ENCODE measurements around the gene FASTKD1.
"Not testable (repeated sequence)": the region's sequence is repeated elsewhere in the genome, so short reads cannot be mapped to it uniquely, and the experiment has no call there.

FASTKD1 gene

DNA sequence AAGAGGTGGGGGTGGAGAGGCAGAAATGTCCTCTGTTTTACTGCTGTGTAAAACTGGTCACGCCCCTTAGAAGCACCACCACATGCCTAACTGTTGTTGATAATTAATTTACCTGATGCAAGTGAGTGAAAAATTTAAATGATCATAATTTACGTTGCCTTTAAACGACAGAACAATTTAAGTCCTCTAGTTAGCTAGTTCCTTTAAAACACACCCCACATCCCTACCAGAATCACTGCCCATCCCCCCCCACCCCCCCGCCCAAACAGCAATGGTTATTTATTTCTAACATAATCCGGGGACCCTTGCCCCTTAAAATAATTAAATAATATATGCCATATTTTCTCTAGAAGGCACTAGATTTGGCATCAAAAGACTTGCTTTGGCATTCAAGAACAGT lies 9.9 kb upstream of the FASTKD1 start:
- TF ChIP-seq, protein P1, sequence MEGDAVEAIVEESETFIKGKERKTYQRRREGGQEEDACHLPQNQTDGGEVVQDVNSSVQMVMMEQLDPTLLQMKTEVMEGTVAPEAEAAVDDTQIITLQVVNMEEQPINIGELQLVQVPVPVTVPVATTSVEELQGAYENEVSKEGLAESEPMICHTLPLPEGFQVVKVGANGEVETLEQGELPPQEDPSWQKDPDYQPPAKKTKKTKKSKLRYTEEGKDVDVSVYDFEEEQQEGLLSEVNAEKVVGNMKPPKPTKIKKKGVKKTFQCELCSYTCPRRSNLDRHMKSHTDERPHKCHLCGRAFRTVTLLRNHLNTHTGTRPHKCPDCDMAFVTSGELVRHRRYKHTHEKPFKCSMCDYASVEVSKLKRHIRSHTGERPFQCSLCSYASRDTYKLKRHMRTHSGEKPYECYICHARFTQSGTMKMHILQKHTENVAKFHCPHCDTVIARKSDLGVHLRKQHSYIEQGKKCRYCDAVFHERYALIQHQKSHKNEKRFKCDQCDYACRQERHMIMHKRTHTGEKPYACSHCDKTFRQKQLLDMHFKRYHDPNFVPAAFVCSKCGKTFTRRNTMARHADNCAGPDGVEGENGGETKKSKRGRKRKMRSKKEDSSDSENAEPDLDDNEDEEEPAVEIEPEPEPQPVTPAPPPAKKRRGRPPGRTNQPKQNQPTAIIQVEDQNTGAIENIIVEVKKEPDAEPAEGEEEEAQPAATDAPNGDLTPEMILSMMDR (IDR thresholded peaks at IDR 0.05; ENCODE audit: insufficient read depth, low read length, missing control alignments), result no peak
- CTCF ChIA-PET, result interaction anchor here (0.6 kb wide), 1 partner anchor 107 kb away, joined by 3 read pairs; no protein-coding TSS in a partner anchor
- POLR2A ChIA-PET, result no interaction called here
- no peak for DNase-seq (ENCODE audit: low read depth, low spot score)
- H3K4me3 ChIP-seq (ENCODE audit: low read depth, low read length), result no peak overlapping the region

DNA sequence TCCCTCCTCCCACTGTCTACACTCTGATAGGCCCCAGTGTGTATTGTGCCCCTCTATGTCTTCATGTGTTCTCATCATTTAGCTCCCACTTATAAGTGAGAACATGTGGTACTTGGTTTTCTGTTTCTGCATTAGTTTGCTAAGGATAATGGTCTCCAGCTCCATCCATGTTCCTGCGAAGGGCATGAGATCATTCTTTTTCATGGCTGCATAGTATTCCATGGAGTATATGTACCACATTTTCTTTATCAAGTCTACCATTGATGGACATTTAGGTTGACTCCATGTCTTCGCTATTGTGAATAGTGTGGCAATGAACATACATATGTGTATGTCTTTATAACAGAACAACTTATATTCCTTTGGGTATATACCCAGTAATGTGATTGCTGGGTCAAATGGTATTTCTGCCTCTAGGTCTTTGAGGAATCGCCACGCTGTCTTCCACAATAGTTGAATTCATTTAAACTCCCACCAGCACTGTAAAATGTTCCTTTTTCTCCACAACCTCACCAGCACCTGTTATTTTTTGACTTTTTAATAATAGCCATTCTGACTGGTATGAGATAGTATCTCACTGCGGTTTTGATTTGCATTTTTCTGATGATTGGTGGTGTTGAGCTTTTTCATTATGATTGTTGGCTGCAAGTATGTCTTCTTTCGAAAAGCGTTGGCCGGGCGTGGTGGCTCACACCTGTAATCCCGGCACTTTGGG lies 9.0 kb upstream of the FASTKD1 start:
- POLR2A ChIA-PET; H3K4me3 ChIP-seq (ENCODE audit: low read depth, low read length); DNase-seq (ENCODE audit: low read depth, low spot score): not testable (repeated sequence)
- CTCF ChIA-PET, result interaction anchor here (0.6 kb wide), 1 partner anchor 108 kb away, joined by 3 read pairs; no protein-coding TSS in a partner anchor

DNA sequence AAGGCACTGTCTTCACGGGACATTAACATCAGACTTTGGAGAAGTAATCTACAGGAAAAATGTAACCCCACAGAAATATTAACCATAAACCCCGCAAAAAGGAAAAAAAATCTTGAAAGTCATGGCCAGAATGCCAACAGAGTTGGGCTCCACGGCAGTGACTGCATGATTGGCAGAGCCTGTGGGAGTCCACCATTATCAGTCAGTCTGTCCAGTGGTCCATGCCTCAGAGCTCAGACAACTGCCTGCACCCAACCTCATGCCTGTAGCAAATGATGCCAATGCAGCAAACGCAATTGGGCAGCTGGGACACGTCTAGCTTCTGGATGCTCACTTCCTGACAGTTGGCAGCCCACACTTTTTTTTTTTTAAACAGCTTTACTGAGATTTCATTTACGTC lies 5.4 kb upstream of the FASTKD1 start:
- H3K4me3 ChIP-seq (ENCODE audit: low read depth, low read length), result no peak overlapping the region
- ChIA-PET CTCF (no interaction called here), POLR2A (no interaction called here)
- no peak for DNase-seq (ENCODE audit: low read depth, low spot score)
- TF ChIP-seq, protein P1 (IDR thresholded peaks at IDR 0.05; ENCODE audit: insufficient read depth, low read length, missing control alignments), result no peak

DNA sequence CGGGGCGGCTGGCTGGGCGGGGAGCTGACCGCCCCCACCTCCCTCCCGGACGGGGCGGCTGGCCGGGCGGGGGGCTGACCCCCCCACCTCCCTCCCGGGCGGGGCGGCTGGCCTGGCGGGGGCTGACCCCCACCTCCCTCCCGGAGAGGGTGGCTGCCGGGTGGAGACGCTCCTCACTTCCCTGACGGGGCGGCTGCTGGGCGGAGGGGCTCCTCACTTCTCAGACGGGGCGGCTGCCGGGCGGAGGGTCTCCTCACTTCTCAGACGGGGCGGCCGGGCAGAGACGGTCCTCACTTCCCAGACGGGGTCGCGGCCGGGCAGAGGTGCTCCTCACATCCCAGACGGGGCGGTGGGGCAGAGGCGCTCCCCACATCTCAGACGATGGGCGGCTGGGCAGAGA lies 1.6 kb upstream of the FASTKD1 start:
- DNase-seq (ENCODE audit: low read depth, low spot score); POLR2A ChIA-PET; H3K4me3 ChIP-seq (ENCODE audit: low read depth, low read length); CTCF ChIA-PET: not testable (repeated sequence)

DNA sequence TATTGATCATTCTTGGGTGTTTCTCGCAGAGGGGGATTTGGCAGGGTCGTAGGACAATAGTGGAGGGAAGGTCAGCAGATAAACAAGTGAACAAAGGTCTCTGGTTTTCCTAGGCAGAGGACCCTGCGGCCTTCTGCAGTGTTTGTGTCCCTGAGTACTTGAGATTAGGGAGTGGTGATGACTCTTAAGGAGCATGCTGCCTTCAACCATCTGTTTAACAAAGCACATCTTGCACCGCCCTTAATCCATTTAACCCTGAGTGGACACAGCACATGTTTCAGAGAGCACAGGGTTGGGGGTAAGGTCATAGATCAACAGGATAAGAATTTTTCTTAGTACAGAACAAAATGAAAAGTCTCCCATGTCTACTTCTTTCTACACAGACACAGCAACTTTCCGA lies 874 bp upstream of the FASTKD1 start:
- H3K4me3 ChIP-seq (ENCODE audit: low read depth, low read length); CTCF ChIA-PET; DNase-seq (ENCODE audit: low read depth, low spot score); POLR2A ChIA-PET: not testable (repeated sequence)

DNA sequence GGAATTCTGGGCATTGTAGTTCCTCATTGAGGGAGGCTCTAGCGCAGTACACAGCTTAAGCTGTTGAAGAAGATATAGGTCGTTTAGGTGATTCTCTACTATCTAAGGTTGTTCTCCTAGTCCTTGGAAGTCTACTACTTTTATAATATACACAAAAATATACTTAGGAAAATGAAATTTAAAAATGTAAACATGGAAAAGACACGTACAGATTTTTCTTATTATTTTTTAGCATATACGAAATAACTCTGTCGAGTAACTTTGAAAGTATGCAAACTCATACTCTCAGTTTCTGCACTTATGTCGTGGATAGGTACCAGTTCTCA lies 272 bp upstream of the FASTKD1 start:
- CTCF ChIA-PET, result interaction anchor here (1.1 kb wide), 2 partner anchors 46 to 121 kb away, joined by 4 to 6 read pairs; no protein-coding TSS in a partner anchor
- POLR2A ChIA-PET, result interaction anchor here (0.6 to 1.9 kb wide), 2 partner anchors 11 to 120 kb away, joined by 3 to 10 read pairs; partner anchors contain the start of genes CFAP210, PHOSPHO2 and PPIG
- peak overlapping the region; percentile 82 for H3K4me3 ChIP-seq (ENCODE audit: low read depth, low read length)
- no peak for DNase-seq (ENCODE audit: low read depth, low spot score)
- TF ChIP-seq, protein P1 (IDR thresholded peaks at IDR 0.05; ENCODE audit: insufficient read depth, low read length, missing control alignments), result no peak

DNA sequence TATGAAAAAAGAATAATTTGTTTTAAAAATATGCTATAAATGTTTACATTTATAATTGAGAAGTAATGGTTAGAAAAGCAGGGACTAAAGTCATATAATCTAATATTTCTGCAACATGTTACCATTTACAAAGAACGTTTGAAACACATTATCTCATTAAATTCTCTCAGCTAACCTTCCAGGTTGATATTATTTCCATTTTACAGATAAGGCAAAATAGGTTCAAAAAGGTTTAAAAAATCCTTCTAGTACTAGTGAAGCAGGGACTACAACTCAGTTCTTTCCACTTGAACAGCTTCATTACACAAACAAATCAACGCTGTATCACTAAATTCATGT lies 875 bp downstream of the FASTKD1 start:
- DNase-seq (ENCODE audit: low read depth, low spot score), result no peak
- CTCF ChIA-PET, result interaction anchor here (0.7 to 1.1 kb wide), 3 partner anchors 18 to 120 kb away, joined by 3 to 6 read pairs (median 4); no protein-coding TSS in a partner anchor
- POLR2A ChIA-PET, result interaction anchor here (1.9 kb wide), 1 partner anchor 12 kb away, joined by 10 read pairs; the partner anchor contains the start of gene PPIG
- H3K4me3 ChIP-seq (ENCODE audit: low read depth, low read length), result peak overlapping the region; percentile 82
- TF ChIP-seq, protein P1 (IDR thresholded peaks at IDR 0.05; ENCODE audit: insufficient read depth, low read length, missing control alignments), result no peak

DNA sequence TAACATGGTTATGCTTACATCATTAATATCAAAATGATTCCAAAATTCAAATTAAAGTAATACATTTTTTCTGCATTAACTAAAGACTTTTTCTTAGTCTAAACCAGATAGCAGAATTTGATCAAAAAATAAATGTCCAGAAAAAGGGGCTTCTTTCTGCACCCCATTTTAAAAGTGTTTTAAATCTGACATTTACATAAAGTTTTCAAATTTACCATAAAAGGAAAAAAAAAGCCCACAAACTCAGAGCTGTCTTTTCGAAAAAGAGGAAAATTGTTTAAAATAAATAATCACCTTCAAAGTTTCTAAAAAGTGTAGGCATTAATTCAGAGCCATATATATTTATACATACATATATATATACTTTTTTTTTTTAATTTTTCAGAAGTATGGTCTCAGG lies 1.5 kb downstream of the FASTKD1 start:
- TF ChIP-seq, protein P1 (IDR thresholded peaks at IDR 0.05; ENCODE audit: insufficient read depth, low read length, missing control alignments), result no peak
- no peak overlapping the region for H3K4me3 ChIP-seq (ENCODE audit: low read depth, low read length)
- DNase-seq (ENCODE audit: low read depth, low spot score), result no peak
- ChIA-PET POLR2A (no interaction called here), CTCF (interaction anchor here (0.7 to 1.1 kb wide), 3 partner anchors 18 to 45 kb away, joined by 3 read pairs; no protein-coding TSS in a partner anchor)
